Measurements from ENCODE around the gene TAPBP. TPM values are rescaled to one million over a fixed set of nuclear protein-coding genes. Genes with fewer than 3 reads are reported as not detected.

TAPBP gene
- total RNA-seq, 1 experiment from 2014 or later, result 28.2 TPM

GRCh38 chr6:33344701-33345697 lies 31.1 kb upstream of the TAPBP start:
- Histone ChIP-seq H4K8ac (replicated peaks; ENCODE audit: insufficient read length, low read depth, low read length) (no peak overlapping the region), H2BK20ac (ENCODE audit: low read depth, low read length, poor library complexity, severe bottlenecking) (no peak overlapping the region), H3K23ac (ENCODE audit: insufficient read length, low read depth, low read length) (no peak overlapping the region), H3T11ph (ENCODE audit: low read length) (no peak overlapping the region), H3K56ac (ENCODE audit: insufficient read length, low read depth, low read length) (no peak overlapping the region), H2BK12ac (ENCODE audit: insufficient read length, low read depth, low read length) (no peak overlapping the region), H4K20me1 (ENCODE audit: control insufficient read depth, insufficient read depth, insufficient read length) (no peaks in the 10 kb centered on the region), H3K4ac (ENCODE audit: low read depth, low read length) (no peak overlapping the region), H3K9ac (ENCODE audit: extremely low read depth, insufficient read length, low read length) (no peak overlapping the region), H3K4me1 (ENCODE audit: insufficient read depth, low read length) (peaks cover 2% of the 10 kb centered on the region; the same call in 1 of the 2 replicates), H4K91ac (ENCODE audit: insufficient read length, low read depth, low read length) (no peak overlapping the region), H2BK15ac (ENCODE audit: low read depth, low read length) (no peak overlapping the region), H3K27me3 (ENCODE audit: insufficient read depth, low read length) (no peaks in the 10 kb centered on the region), H3K14ac (ENCODE audit: insufficient read depth, low read length) (no peak overlapping the region), H3K23me2 (ENCODE audit: insufficient read length, low read depth, low read length, poor library complexity, severe bottlenecking) (no peaks in the 10 kb centered on the region), H2AFZ (ENCODE audit: low read length) (no peak overlapping the region), H2AK5ac (ENCODE audit: insufficient read length, low read length) (no peak overlapping the region), H3K79me2 (ENCODE audit: insufficient read depth, low read length) (no peaks in the 10 kb centered on the region), H4K5ac (ENCODE audit: insufficient read length, low read depth, low read length) (no peak overlapping the region), H2BK120ac (ENCODE audit: low read depth, low read length, poor library complexity, severe bottlenecking) (no peak overlapping the region), H3K18ac (ENCODE audit: insufficient read length, low read depth, low read length) (no peak overlapping the region), H3K9me3 (ENCODE audit: control insufficient read depth, low read depth, low read length) (no peaks in the 10 kb centered on the region), H3K27ac (ENCODE audit: insufficient read length, low read depth, low read length) (no peak overlapping the region), H3K79me1 (ENCODE audit: insufficient read depth, low read depth, low read length, poor library complexity, severe bottlenecking) (no peaks in the 10 kb centered on the region), H3K4me2 (ENCODE audit: insufficient read depth, insufficient read length, low read length) (peak overlapping the region; percentile 24), H2BK5ac (ENCODE audit: insufficient read length, low read length) (no peak overlapping the region)
- Mint-ChIP-seq H3K4me3 (peak overlapping the region; percentile 12 to 24; a peak in 4 of 5 replicates), H3K9me3 (no peaks in the 10 kb centered on the region), H3K4me1 (peaks cover 21 to 24% of the 10 kb centered on the region in 2 experiments), H3K36me3 (ENCODE audit: insufficient read depth in 1 of 3, low read depth in 3 of 3) (no peaks in the 10 kb centered on the region), H3K27ac (no peak overlapping the region), H3K27me3 (ENCODE audit: low read depth) (peaks cover 3% of the 10 kb centered on the region)
- WGBS (ENCODE audit: extremely low coverage, insufficient read length, low lambda C conversion rate), result no CpG with 5 or more reads among the region's 22 CpGs
- TF ChIP-seq CTCF (conservative IDR thresholded peaks at IDR 0.05), result peak; percentile 72
- peak; percentile 63 for DNase-seq

All from H9 (cell line).